Ovary (tissue), 3 donors: ENCODE results near the gene PHLDB2.

Experiments used
- EP300 ChIP-seq: sonication (generic); formaldehyde crosslinking; IDR thresholded peaks from one replicate; pipeline ENCODE4 v1.6.1; 2017; ENCODE audit warnings: antibody characterized with exemption
- TF ChIP-seq, protein P1 (sequence below), 3 donors: fragments of 450-650 bp in 2 of 3; fragments of 200-600 bp in 1 of 3; IDR thresholded peaks; one replicate each; pipeline versions ENCODE4 v1.5.1 to v1.8.0; 2016 to 2022; ENCODE audit warnings: antibody characterized with exemption in 3 of 3, mild to moderate bottlenecking in 1 of 3
- donor health status: DM: no; HTN: no; CAD: no.

DNA sequence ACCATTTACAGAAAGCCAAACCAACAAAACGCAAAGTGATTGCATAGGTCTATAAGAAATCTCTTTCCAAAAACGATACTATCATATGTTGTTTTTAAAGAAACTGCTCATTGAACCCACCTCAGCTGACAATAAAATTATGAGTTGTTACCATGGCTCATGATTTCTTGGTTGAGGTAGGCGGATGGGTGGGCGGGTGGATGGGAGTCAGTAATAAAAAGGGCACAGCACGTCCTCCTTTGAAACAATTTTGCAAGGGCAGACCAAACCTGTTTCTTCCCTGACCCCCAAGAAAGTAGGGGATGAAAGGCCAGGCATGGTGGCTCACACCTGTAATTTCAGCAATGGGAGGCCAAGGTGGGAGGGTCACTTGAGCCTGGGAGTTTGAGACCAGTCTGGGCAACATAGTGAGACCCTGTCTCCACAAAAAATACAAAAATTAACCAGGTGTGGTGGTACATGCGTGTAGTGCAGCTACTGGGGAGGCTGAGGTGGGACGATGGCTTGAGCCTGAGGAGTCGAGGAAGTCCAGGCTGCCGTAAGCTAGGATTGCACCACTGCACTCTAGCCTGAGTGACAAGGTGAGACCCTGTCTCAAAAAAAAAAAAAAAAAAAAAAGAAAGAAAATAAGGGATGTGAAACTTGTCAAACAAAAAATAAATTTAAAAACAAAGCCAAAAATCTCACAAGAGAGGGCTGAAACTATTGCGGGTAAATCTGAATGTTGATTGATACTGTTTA lies 121.8 kb downstream of the PHLDB2 start:
- TF ChIP-seq, protein P1, sequence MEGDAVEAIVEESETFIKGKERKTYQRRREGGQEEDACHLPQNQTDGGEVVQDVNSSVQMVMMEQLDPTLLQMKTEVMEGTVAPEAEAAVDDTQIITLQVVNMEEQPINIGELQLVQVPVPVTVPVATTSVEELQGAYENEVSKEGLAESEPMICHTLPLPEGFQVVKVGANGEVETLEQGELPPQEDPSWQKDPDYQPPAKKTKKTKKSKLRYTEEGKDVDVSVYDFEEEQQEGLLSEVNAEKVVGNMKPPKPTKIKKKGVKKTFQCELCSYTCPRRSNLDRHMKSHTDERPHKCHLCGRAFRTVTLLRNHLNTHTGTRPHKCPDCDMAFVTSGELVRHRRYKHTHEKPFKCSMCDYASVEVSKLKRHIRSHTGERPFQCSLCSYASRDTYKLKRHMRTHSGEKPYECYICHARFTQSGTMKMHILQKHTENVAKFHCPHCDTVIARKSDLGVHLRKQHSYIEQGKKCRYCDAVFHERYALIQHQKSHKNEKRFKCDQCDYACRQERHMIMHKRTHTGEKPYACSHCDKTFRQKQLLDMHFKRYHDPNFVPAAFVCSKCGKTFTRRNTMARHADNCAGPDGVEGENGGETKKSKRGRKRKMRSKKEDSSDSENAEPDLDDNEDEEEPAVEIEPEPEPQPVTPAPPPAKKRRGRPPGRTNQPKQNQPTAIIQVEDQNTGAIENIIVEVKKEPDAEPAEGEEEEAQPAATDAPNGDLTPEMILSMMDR (IDR thresholded peaks at IDR 0.05): no peak
- no peak for TF ChIP-seq EP300
